ENCODE data around the gene ARHGDIG.

Gene ARHGDIG

DNA sequence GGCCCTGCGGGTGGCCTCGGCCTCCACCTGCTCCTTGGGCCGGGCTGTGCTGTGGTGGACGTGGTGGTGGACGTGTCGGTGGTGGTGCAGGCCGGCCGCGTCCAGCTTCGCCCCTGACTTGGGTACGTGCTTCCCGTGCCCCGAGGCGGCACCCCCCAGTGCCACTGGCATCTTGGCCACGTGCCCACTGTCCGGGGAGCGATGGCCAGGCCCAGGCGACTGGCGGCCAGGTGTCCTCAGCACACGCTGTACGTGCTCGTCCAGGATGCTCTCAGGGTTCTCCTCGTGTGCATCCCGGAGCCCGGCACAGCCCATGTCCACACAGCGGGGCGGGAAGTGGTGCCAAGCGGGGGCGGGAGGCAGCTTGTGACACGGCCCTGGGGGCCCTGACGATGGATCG, 17.4 kb downstream of the ARHGDIG start:
- TF ChIP-seq, protein P1, sequence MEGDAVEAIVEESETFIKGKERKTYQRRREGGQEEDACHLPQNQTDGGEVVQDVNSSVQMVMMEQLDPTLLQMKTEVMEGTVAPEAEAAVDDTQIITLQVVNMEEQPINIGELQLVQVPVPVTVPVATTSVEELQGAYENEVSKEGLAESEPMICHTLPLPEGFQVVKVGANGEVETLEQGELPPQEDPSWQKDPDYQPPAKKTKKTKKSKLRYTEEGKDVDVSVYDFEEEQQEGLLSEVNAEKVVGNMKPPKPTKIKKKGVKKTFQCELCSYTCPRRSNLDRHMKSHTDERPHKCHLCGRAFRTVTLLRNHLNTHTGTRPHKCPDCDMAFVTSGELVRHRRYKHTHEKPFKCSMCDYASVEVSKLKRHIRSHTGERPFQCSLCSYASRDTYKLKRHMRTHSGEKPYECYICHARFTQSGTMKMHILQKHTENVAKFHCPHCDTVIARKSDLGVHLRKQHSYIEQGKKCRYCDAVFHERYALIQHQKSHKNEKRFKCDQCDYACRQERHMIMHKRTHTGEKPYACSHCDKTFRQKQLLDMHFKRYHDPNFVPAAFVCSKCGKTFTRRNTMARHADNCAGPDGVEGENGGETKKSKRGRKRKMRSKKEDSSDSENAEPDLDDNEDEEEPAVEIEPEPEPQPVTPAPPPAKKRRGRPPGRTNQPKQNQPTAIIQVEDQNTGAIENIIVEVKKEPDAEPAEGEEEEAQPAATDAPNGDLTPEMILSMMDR (IDR thresholded peaks at IDR 0.05): no peak
- H3K27me3 ChIP-seq (ENCODE audit: control insufficient read depth, insufficient read depth, low read length): no peaks in the 10 kb centered on the region
- no peaks in the 10 kb centered on the region for H3K36me3 ChIP-seq (ENCODE audit: control insufficient read depth, insufficient read depth, low read length)

DNA sequence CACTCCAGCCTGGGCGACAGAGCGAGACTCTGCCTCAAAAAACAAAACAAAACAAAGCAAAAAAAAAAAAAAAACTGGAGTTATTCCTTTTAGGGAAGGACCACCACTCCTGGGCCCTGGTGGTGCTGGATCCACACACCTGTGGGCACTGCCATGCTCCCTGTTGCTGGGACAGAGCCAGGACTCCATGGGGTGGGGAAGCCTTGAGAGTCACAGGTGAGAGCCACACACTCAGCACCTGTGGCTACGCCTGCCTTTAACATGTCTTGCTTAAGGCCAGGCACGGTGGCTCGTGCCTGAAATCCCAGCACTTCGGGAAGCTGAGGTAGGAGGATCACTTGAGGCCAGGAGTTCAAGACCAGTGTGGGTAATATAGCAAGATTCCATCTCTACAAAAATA, 20.8 kb downstream of the ARHGDIG start:
- TF ChIP-seq, protein P1 (IDR thresholded peaks at IDR 0.05): no peak
- no peaks in the 10 kb centered on the region for H3K27me3 ChIP-seq (ENCODE audit: control insufficient read depth, insufficient read depth, low read length)
- no peak overlapping the region for H3K27ac ChIP-seq
- no peaks in the 10 kb centered on the region for H3K36me3 ChIP-seq (ENCODE audit: control insufficient read depth, insufficient read depth, low read length)
- H3K9me3 ChIP-seq (ENCODE audit: control insufficient read depth, low read length): no peaks in the 10 kb centered on the region
- no peak overlapping the region for H2AFZ ChIP-seq
- H3K4me1 ChIP-seq: no peaks in the 10 kb centered on the region
- H3K4me2 ChIP-seq (ENCODE audit: low read length): no peak overlapping the region
- H3K4me3 ChIP-seq (ENCODE audit: low read depth, low read length): no peak overlapping the region
- H3K79me2 ChIP-seq: peaks cover 6% of the 10 kb centered on the region
- H3K9ac ChIP-seq: no peak overlapping the region

More for the DNA sequence above, 17.4 kb downstream of the ARHGDIG start:
- Histone ChIP-seq H3K27ac (no peak overlapping the region), H2AFZ (no peak overlapping the region), H3K4me3 (ENCODE audit: low read depth, low read length) (no peak overlapping the region), H3K4me1 (no peaks in the 10 kb centered on the region), H3K4me2 (ENCODE audit: low read length) (no peak overlapping the region), H3K9me3 (ENCODE audit: control insufficient read depth, low read length) (no peaks in the 10 kb centered on the region), H3K9ac (no peak overlapping the region), H3K79me2 (peaks cover 4% of the 10 kb centered on the region)

DNA sequence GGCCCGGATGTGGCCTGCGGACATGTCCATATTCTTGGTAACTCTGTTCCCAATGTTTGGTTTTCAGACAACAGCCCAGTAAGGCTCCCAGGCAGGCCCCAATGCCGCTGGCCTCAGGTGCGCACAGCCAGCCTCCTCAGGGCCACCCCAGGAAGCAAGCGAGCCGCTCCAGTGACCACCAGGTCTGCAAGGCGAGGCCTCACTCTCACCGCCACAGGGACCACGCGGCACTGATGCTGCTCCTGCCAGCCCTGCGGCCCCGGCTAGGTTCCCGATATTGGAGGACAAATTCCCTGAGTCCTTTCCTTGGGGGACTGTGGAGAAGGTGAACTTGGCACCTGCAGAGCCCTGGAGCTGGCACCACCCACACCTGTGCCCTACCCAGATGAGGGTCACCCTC, 21.6 kb downstream of the ARHGDIG start:
- Histone ChIP-seq H3K27me3 (ENCODE audit: control insufficient read depth, insufficient read depth, low read length) (no peaks in the 10 kb centered on the region), H3K4me3 (ENCODE audit: low read depth, low read length) (no peak overlapping the region), H3K79me2 (peaks cover 6% of the 10 kb centered on the region), H3K4me1 (no peaks in the 10 kb centered on the region), H3K9me3 (ENCODE audit: control insufficient read depth, low read length) (no peaks in the 10 kb centered on the region), H3K9ac (no peak overlapping the region), H2AFZ (no peak overlapping the region), H3K36me3 (ENCODE audit: control insufficient read depth, insufficient read depth, low read length) (no peaks in the 10 kb centered on the region), H3K27ac (no peak overlapping the region), H3K4me2 (ENCODE audit: low read length) (no peak overlapping the region)
- TF ChIP-seq, protein P1 (IDR thresholded peaks at IDR 0.05): no peak

DNA sequence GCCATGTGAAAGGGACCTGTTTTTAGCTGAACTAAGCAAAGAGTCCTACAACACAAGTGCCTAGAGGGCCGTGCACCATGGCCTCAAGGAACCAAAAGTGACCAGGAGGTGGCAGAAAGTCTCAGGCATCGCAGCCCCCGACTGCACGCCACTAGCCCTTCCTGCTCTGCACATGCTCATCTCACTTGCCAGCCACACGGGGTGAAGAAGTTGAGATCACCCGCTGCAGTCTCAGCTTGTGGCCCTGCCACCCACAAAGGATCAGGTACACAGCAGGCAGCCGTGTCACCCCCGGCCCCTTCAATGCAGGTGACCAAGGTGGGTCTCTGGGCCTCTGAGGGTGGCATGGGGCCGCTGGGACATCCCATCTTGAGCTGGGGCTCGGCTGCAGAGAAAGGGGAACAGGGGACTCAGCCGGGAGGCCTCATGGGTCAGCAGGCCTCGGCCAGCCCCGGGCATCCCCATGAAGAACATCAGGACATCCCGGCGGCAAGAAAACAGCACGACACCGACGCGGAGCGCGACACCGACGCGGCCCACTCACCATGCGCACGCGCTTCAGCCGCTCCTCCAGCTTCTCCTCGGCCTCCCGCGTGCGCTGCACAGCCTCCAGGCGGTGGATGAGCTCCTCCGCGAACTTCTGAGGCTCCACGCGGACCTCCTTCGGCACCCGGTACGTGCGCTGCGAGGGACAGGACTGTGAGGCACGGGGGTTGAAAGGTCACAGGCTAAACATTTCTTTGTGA, 23.5 kb downstream of the ARHGDIG start:
- Histone ChIP-seq H3K9ac (no peak overlapping the region), H3K27ac (no peak overlapping the region), H3K27me3 (ENCODE audit: control insufficient read depth, insufficient read depth, low read length) (no peaks in the 10 kb centered on the region), H3K4me2 (ENCODE audit: low read length) (no peak overlapping the region), H3K4me1 (no peaks in the 10 kb centered on the region), H3K4me3 (ENCODE audit: low read depth, low read length) (no peak overlapping the region), H3K36me3 (ENCODE audit: control insufficient read depth, insufficient read depth, low read length) (no peaks in the 10 kb centered on the region), H2AFZ (no peak overlapping the region), H3K9me3 (ENCODE audit: control insufficient read depth, low read length) (no peaks in the 10 kb centered on the region), H3K79me2 (peaks cover 6% of the 10 kb centered on the region)
- TF ChIP-seq, protein P1 (IDR thresholded peaks at IDR 0.05): no peak
